KOPT-K1 (cell line): Measurements from ENCODE around the gene BCL11B.

Source experiments
- H3K27ac ChIP-seq: fragments of 200-600 bp; sonication (generic); 2 replicates; pipeline ENCODE4 v1.5.1; 2016; ENCODE audit warnings: antibody characterized with exemption, mild to moderate bottlenecking, low read depth, low read length; ENCODE audit not compliant: poor library complexity, severe bottlenecking
- H3K36me3 ChIP-seq: fragments of 200-600 bp; sonication (generic); 2 replicates; pipeline ENCODE4 v1.5.1; 2017; ENCODE audit warnings: antibody characterized with exemption, mild to moderate bottlenecking, low read length, moderate library complexity; ENCODE audit not compliant: insufficient read depth
- H3K9me3 ChIP-seq: fragments of 200-600 bp; sonication (generic); 2 replicates; pipeline ENCODE4 v1.5.1; 2017; ENCODE audit warnings: antibody characterized with exemption, low read length, mild to moderate bottlenecking; ENCODE audit not compliant: insufficient read depth, poor library complexity, severe bottlenecking

Gene BCL11B

GRCh38 chr14:99163446-99163845, 108.6 kb downstream of the BCL11B start:
- Histone ChIP-seq H3K27ac (no peak overlapping the region), H3K9me3 (peaks cover 15% of the 10 kb centered on the region), H3K36me3 (no peaks in the 10 kb centered on the region)

DNA sequence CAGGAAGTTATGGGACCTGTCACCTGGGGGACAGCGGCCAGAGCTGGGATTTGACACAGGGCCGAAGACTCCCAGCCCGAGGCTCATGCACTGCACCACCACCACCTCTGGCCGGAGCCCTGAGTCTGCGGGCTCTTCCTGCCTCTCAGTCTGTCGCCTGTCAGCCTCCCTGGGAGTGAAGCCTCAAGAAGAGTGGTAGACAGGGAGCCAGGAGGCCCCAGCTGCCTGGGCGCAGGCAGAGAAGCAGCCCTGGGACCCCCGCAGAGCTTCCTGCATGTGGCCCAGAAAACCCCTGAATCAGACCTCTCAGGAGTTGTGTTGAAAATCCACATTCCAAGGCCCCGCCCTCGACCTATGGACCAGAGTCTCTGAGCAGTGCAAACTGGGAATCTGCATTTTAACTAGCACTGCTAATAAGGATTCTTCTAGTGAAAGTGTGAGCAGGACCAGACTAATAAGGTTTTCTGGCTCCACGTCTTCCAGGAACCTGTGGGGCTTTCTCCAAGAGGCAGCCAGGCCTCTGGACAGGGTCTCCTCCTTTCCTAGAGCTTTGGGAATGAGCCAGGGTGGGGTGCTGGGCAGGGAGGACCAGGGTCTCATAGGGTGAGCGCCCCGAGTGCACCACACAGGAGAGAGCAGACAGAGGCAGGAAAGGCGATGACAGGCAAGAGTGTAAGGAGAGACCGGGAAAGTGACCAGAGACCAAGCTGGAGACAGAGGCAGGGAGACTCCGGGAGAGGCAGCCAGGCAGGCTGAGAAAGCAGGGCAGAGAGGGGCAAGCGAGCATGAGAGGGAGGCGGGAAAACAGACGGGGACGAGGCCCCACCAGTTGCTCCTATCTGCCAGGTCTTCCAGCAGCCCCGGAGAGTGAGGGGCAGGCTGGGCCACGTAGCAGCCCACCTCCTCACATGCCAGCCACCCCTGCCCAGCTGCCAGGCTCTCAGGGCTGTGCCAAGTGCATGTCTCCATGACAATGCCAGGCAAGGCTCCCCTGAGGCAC, 112.4 kb downstream of the BCL11B start:
- no peaks in the 10 kb centered on the region for H3K36me3 ChIP-seq
- H3K9me3 ChIP-seq = peaks cover 15% of the 10 kb centered on the region
- H3K27ac ChIP-seq = no peak overlapping the region

DNA sequence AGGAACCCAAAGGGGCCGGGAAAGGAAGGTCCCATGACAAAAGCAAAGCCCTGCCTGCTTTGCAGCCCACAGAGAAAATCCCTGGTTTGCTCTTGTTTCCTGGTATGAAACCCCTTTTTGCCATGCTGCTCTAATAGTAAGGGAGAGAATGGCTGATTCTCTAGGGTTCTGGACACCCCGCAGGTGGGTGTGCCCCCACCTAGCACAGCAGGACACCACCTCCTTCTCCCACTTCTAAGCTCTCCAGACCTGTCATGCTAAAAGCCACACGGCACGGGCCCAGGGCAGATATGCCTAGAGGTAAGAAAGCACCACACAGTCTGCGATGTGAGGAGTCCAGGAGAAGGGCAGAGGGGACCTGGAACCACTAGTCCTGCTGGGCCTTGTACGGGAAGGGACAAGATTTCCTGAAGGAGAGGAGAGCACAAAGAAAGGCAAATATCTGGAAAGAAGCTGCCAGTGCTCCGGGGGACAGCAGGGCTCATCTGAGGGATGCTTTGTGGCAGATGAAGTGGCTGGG, 113.3 kb downstream of the BCL11B start:
- no peak overlapping the region for H3K27ac ChIP-seq
- no peaks in the 10 kb centered on the region for H3K36me3 ChIP-seq
- H3K9me3 ChIP-seq = peaks cover 15% of the 10 kb centered on the region

GRCh38 chr14:99158150-99158549, 113.8 kb downstream of the BCL11B start:
- H3K9me3 ChIP-seq = peaks cover 15% of the 10 kb centered on the region
- H3K27ac ChIP-seq = no peak overlapping the region
- no peaks in the 10 kb centered on the region for H3K36me3 ChIP-seq

GRCh38 chr14:99157676-99158075, 114.3 kb downstream of the BCL11B start:
- Histone ChIP-seq H3K27ac (no peak overlapping the region), H3K36me3 (no peaks in the 10 kb centered on the region), H3K9me3 (peaks cover 15% of the 10 kb centered on the region)

DNA sequence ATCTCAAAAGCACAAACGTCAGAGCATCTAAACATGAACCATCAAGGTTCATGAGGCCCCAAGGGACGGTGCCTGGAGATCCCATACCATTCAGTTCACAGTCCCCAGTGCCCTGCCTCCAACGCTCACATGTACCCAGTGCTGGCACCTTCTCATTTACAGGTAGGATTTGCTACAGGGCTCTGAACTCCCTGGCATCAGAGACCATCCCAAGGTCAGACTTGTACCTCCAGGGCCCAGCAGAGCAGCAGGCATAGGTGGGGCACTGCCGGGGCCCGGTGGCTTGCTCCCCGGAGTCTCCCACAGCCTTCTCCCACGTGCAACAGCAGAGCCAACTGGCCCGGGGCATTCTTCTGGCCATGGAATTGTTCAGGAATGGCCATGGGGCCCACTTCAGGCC, 114.8 kb downstream of the BCL11B start:
- no peaks in the 10 kb centered on the region for H3K36me3 ChIP-seq
- H3K9me3 ChIP-seq = peaks cover 14% of the 10 kb centered on the region
- H3K27ac ChIP-seq = no peak overlapping the region

DNA sequence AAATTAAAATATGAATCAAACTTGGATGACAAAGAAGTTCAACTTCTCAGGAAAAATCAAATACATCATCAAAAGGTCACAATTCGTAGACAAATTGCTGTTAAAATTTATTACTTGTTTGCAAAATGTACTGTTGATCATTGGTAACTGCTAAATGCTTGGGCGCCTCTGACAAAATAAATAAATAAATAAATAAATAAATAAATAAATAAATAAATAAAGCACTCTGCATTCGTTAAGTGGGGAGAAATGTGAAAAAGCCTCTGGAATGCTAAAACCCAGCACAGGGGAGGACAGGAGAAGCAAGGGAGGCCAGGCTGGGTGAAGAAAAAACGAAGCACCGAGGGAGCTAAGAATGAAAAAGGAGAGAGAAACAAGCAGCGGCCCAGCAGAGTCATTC, 115.2 kb downstream of the BCL11B start:
- H3K36me3 ChIP-seq = no peaks in the 10 kb centered on the region
- H3K27ac ChIP-seq = no peak overlapping the region
- peaks cover 9% of the 10 kb centered on the region for H3K9me3 ChIP-seq

DNA sequence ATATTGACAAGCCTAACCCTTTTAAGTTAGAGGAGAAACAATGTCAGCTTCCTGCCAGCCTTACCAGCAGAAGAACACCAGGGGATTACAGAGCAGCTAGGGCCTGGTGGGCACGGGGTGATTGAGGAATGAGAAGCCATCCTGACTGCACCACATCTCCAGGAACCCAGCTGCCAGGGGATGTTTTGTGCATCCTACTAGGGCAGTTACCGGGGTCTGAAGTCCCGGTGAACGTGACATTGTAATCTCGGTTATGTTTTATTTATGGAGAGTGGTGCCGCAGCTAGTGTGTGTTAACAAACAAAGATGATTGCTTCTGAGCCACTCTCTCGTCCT, 115.9 kb downstream of the BCL11B start:
- Histone ChIP-seq H3K36me3 (no peaks in the 10 kb centered on the region), H3K9me3 (peaks cover 2% of the 10 kb centered on the region), H3K27ac (no peak overlapping the region)

GRCh38 chr14:99155173-99156089, 116.6 kb downstream of the BCL11B start:
- Histone ChIP-seq H3K27ac (no peak overlapping the region), H3K9me3 (no peaks in the 10 kb centered on the region), H3K36me3 (no peaks in the 10 kb centered on the region)

DNA sequence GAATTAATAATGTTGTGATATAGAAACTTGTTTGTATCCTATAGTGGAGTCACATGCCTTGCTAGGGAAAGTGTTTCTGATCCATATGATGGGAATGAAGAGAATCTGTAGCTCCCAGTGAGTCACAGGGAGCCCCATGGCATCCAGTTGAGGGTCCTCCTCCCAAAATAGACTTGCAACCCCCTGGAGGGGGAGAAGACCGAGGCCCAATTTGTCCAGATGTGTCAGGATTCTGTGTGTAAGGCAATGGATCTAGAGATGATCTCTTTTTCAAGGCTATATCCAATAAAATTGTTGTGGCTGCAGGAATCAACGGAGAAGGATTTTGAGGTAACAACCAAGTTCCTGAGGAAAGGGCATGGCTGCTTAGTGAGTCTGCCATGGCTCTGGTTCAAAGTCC, 121.8 kb downstream of the BCL11B start:
- no peak overlapping the region for H3K27ac ChIP-seq
- no peaks in the 10 kb centered on the region for H3K36me3 ChIP-seq
- H3K9me3 ChIP-seq = no peaks in the 10 kb centered on the region

- no peaks in the 10 kb centered on the region for H3K9me3 ChIP-seq
- no peak overlapping the region for H3K27ac ChIP-seq
- H3K36me3 ChIP-seq = no peaks in the 10 kb centered on the region
Measured at GRCh38 chr14:99148861-99149610, 123.0 kb downstream of the BCL11B start.

DNA sequence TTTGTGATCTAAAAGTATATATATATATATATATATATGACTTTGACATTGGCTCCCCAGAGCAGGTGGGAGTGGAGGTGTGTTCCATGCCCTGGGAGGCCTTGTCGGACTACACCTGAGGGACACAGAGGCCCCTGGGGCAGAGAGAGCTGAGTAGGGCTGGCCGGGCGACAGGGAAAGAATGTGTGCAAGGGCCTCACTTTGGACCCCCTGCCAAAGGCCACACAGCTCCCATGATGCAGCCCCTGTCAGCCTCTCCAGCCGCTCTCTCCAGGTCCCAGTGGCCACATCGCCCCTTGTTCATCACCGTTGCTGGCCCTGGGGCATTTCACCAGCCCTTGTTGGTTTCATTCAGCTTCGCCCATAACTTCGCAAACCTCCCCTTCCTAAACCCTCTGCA, 123.9 kb downstream of the BCL11B start:
- H3K36me3 ChIP-seq = no peaks in the 10 kb centered on the region
- no peaks in the 10 kb centered on the region for H3K9me3 ChIP-seq
- no peak overlapping the region for H3K27ac ChIP-seq

DNA sequence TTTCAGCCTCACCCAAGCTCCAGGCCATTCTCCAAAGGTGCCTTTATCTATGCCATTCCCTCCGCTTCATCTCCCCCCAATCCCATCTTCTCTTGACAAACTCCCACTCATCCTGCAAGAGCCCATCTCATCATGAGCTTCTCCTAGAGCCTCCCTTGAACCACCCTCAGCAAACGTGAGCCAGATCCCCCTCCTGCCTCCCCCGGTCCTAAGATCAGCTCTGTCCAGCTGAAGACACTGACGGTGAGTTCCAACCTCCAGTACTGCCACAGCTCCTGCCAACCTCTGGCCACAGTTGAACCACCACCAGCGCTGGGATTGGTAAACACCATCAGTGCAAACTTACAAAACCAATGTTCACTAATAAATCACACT, 124.6 kb downstream of the BCL11B start:
- Histone ChIP-seq H3K36me3 (no peaks in the 10 kb centered on the region), H3K27ac (no peak overlapping the region), H3K9me3 (no peaks in the 10 kb centered on the region)

GRCh38 chr14:99146616-99147365, 125.2 kb downstream of the BCL11B start:
- H3K27ac ChIP-seq = no peak overlapping the region
- H3K36me3 ChIP-seq = no peaks in the 10 kb centered on the region
- H3K9me3 ChIP-seq = no peaks in the 10 kb centered on the region
